Endodermal cell (in vitro differentiated cells): ENCODE data around the gene SLC29A4. TPM values are rescaled to one million over a fixed set of nuclear protein-coding genes. Genes with fewer than 3 reads are reported as not detected.
"Not testable (repeated sequence)": the region's sequence is repeated elsewhere in the genome, so short reads cannot be mapped to it uniquely, and the experiment has no call there.

Experiments used
- DNase-seq: peaks from one replicate; pipeline ENCODE4 v3.0.0-alpha.2; 2017
- H3K27ac ChIP-seq: 2 replicates; pipeline ENCODE4 v1.5.1; 2013; ENCODE audit warnings: mild to moderate bottlenecking, low read depth, low read length, moderate library complexity
- H3K27me3 ChIP-seq: 2 replicates; pipeline ENCODE4 v1.6.1; 2013; ENCODE audit warnings: mild to moderate bottlenecking, low read length, moderate library complexity; ENCODE audit not compliant: insufficient read depth, control insufficient read depth, poor library complexity, severe bottlenecking
- H3K36me3 ChIP-seq: 2 replicates; pipeline ENCODE4 v1.7.0; 2013; ENCODE audit warnings: mild to moderate bottlenecking, low read length, moderate library complexity; ENCODE audit not compliant: control insufficient read depth, insufficient read depth
- H3K4me1 ChIP-seq: one replicate; pipeline ENCODE4 v1.7.0; 2013; ENCODE audit warnings: low read length; ENCODE audit not compliant: control insufficient read depth, insufficient read depth
- H3K4me3 ChIP-seq: 2 replicates; pipeline ENCODE4 v1.5.1; 2013; ENCODE audit warnings: mild to moderate bottlenecking, low read length, moderate library complexity
- H3K9ac ChIP-seq: 2 replicates; pipeline ENCODE4 v1.6.1; 2013; ENCODE audit warnings: mild to moderate bottlenecking, low read length, moderate library complexity; ENCODE audit not compliant: poor library complexity, severe bottlenecking; ENCODE audit errors: extremely low read depth
- H3K9me3 ChIP-seq: 2 replicates; pipeline ENCODE4 v1.6.1; 2013; ENCODE audit warnings: mild to moderate bottlenecking, low read length, moderate library complexity; ENCODE audit not compliant: control insufficient read depth
- H3K27ac Mint-ChIP-seq: 2 replicates; pipeline ENCODE4 v1.8.0; 2020; ENCODE audit warnings: mixed read lengths
- H3K27me3 Mint-ChIP-seq: 2 replicates; pipeline ENCODE4 v1.8.0; 2021; ENCODE audit warnings: mild to moderate bottlenecking, mixed read lengths; ENCODE audit not compliant: insufficient read depth
- H3K36me3 Mint-ChIP-seq: 2 replicates; pipeline ENCODE4 v1.8.0; 2020; ENCODE audit warnings: low read depth, mixed read lengths
- H3K4me1 Mint-ChIP-seq: 2 replicates; pipeline ENCODE4 v1.8.0; 2020; ENCODE audit warnings: mixed read lengths
- H3K4me3 Mint-ChIP-seq: 2 replicates; pipeline ENCODE4 v1.8.0; 2020; ENCODE audit warnings: mild to moderate bottlenecking, moderate library complexity, mixed read lengths
- H3K9me3 Mint-ChIP-seq: 2 replicates; pipeline ENCODE4 v1.8.0; 2020; ENCODE audit warnings: mild to moderate bottlenecking, mixed read lengths
- WGBS, 2 experiments: methylation state at CpG; one replicate each; pipeline versions ENCODE4 v1.1.5 to v1.1.7; 2013; ENCODE audit warnings: missing lambda C conversion rate in 2 of 2, mixed read lengths in 1 of 2; ENCODE audit not compliant: insufficient coverage in 1 of 2, insufficient read length in 1 of 2; 5-methylcytosine and 5-hydroxymethylcytosine counted together
- total RNA-seq, 2 donors: library from RNA; stranded (reverse); fragmentation: NEBNext Ultra II Directional in 1 of 2; extraction: Animal tissue kit (Norgen Biotek cat#: 25700) in 1 of 2; gene quantifications; 2 replicates in 1 of 2; 3 replicates in 1 of 2; pipeline ENCODE4 v1.2.1, GENCODE V29; 2021
- TF ChIP-seq, protein P1 (sequence below): fragments of 200-600 bp; sonication (generic); conservative IDR thresholded peaks from 2 replicates; pipeline ENCODE4 v1.5.0; 2021; ENCODE audit warnings: antibody characterized with exemption, mild to moderate bottlenecking

The SLC29A4 gene
- total RNA-seq, 2 donors from 2014 or later, result 15.0 to 23.8 TPM

DNA sequence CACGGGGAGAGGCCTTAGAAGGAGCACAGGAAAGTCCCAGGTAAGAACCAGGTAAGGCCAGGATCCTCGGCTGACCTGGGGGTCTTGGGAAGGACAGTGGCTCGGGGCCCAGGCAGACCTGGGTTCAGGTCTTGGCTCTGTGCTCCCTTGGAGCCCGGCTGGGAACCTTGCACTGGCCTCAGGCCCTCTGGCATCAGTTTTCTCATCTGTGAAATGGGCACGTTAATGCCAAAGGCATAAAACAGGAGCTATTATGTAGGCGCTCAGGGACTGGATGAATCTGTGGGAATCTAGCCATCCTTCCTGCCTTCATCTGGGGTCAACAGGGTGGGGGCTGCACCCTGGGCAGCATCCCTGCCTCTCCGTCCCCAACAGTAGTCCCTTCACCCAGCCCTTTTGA lies 8.3 kb upstream of the SLC29A4 start:
- TF ChIP-seq, protein P1, sequence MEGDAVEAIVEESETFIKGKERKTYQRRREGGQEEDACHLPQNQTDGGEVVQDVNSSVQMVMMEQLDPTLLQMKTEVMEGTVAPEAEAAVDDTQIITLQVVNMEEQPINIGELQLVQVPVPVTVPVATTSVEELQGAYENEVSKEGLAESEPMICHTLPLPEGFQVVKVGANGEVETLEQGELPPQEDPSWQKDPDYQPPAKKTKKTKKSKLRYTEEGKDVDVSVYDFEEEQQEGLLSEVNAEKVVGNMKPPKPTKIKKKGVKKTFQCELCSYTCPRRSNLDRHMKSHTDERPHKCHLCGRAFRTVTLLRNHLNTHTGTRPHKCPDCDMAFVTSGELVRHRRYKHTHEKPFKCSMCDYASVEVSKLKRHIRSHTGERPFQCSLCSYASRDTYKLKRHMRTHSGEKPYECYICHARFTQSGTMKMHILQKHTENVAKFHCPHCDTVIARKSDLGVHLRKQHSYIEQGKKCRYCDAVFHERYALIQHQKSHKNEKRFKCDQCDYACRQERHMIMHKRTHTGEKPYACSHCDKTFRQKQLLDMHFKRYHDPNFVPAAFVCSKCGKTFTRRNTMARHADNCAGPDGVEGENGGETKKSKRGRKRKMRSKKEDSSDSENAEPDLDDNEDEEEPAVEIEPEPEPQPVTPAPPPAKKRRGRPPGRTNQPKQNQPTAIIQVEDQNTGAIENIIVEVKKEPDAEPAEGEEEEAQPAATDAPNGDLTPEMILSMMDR, result no peak
- H3K9me3 ChIP-seq, result no peaks in the 10 kb centered on the region
- H3K27ac ChIP-seq, result no peak overlapping the region
- WGBS, 2 experiments, result 90 to 95% methylated on average over 5 to 7 of the region's 7 CpGs
- no peaks in the 10 kb centered on the region for H3K9me3 Mint-ChIP-seq
- H3K9ac ChIP-seq, result no peak overlapping the region
- peaks cover 6% of the 10 kb centered on the region for H3K4me1 Mint-ChIP-seq
- no peak overlapping the region for H3K27ac Mint-ChIP-seq
- no peaks in the 10 kb centered on the region for H3K27me3 ChIP-seq
- no peaks in the 10 kb centered on the region for H3K36me3 Mint-ChIP-seq
- H3K4me3 ChIP-seq, result no peak overlapping the region
- H3K4me1 ChIP-seq, result no peaks in the 10 kb centered on the region
- peaks cover 34% of the 10 kb centered on the region for H3K27me3 Mint-ChIP-seq
- no peak overlapping the region for H3K4me3 Mint-ChIP-seq
- no peaks in the 10 kb centered on the region for H3K36me3 ChIP-seq
- DNase-seq, result no peak

DNA sequence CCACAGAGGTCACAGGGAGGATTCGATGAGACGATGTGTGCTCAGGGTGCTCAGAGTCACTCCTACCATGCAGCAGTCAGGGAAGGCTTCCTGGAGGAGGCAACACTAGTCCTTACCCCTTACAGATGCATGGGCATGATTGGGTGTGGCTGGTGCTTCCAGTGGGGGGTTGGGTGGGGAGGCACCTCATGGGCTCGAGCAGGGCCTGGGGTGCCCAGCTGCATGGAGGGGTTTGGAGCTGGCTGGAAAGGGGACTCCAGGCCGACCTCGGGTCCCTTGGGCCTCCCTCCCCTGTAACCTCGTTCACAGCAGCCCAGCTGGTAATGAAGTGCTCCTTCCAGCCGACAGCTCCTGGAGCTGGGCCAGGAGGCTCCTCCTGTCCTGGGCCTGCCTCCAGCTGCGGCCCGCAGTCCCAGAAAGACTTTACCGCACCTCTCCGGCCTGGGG lies 7.7 kb upstream of the SLC29A4 start:
- not testable (repeated sequence) for H3K9me3 ChIP-seq, H3K27ac ChIP-seq, DNase-seq, H3K4me3 ChIP-seq, H3K27ac Mint-ChIP-seq, H3K4me1 ChIP-seq, H3K4me3 Mint-ChIP-seq, H3K27me3 ChIP-seq, H3K36me3 ChIP-seq, H3K36me3 Mint-ChIP-seq, H3K9me3 Mint-ChIP-seq, H3K4me1 Mint-ChIP-seq, H3K9ac ChIP-seq
- WGBS, 2 experiments, result 67 to 93% methylated on average over 3 to 9 of the region's 11 CpGs
- peaks cover 32% of the 10 kb centered on the region for H3K27me3 Mint-ChIP-seq

DNA sequence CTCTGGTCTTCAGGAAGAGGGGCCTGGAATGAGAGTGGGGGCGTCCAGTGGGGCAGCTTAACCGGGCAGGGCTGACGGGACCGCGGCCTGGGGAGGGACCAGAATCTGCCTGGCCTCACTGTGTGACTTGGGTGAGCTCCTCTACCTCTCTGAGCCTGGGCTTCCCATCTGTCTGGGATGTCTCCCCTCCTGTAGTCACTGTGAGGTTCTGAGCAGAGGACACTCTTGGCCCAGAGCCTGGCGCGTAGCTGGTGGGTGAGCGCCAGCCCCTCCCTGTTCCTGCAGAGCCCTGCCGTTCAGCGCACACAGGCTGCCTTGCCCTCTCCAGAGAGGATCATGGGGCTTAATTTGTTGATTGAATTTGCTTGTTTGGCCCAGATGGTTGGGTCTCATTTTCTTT lies 7.2 kb upstream of the SLC29A4 start:
- not testable (repeated sequence) for H3K36me3 ChIP-seq, DNase-seq, H3K9ac ChIP-seq, H3K9me3 Mint-ChIP-seq, H3K4me1 ChIP-seq, H3K9me3 ChIP-seq, H3K27ac ChIP-seq, H3K36me3 Mint-ChIP-seq, H3K4me3 ChIP-seq, H3K27me3 ChIP-seq, H3K4me3 Mint-ChIP-seq, H3K27ac Mint-ChIP-seq, H3K4me1 Mint-ChIP-seq
- H3K27me3 Mint-ChIP-seq, result peaks cover 31% of the 10 kb centered on the region
- WGBS, 2 experiments, result 92% methylated on average over 10 of the region's 10 CpGs; no CpG with 5 or more reads in 1 of the 2 experiments

DNA sequence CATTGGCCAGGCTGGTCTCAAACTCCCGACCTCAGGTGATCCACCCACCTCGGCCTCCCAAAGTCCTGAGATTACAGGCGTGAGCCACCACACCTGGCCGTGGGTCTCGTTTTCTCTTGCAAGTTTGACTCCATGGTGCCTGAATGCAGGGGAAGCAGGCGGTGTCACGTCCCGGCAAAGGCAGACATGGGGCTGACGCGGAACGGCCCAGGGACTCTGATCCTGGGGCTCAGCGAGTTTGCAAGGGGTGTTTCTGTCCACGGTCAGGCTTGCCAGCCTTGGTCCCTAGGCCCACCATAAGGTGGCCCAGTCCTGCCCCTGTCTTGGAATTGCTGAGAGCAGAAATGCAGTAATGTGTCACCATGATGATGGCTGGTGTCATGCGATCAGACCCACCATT lies 6.6 kb upstream of the SLC29A4 start:
- 92 to 93% methylated on average over 14 of the region's 14 CpGs for WGBS, 2 experiments
- H3K27ac Mint-ChIP-seq, result not testable (repeated sequence)

More for the DNA sequence above, 6.6 kb upstream of the SLC29A4 start:
- H3K9me3 Mint-ChIP-seq, H3K27me3 ChIP-seq, H3K27ac ChIP-seq, H3K4me3 ChIP-seq, H3K4me3 Mint-ChIP-seq, H3K9ac ChIP-seq, H3K4me1 Mint-ChIP-seq, H3K9me3 ChIP-seq, H3K36me3 Mint-ChIP-seq, H3K4me1 ChIP-seq, DNase-seq, H3K36me3 ChIP-seq: not testable (repeated sequence)
- H3K27me3 Mint-ChIP-seq, result peaks cover 37% of the 10 kb centered on the region
